Osteocyte (in vitro differentiated cells): ENCODE results near the gene MS4A4E. TPM values are rescaled to one million over a fixed set of nuclear protein-coding genes. Genes with fewer than 3 reads are reported as not detected.

ENCODE experiments used
- DNase-seq: peaks from one replicate; pipeline ENCODE4 v3.0.0; 2021; ENCODE audit warnings: mixed read lengths; ENCODE audit not compliant: unreplicated experiment; ENCODE audit errors: extremely low spot score
- H3K27ac Mint-ChIP-seq: one replicate; pipeline ENCODE4 v1.8.0; 2021; ENCODE audit warnings: mild to moderate bottlenecking, mixed read lengths; ENCODE audit not compliant: unreplicated experiment
- H3K27me3 Mint-ChIP-seq: one replicate; pipeline ENCODE4 v1.8.0; 2021; ENCODE audit warnings: mixed read lengths; ENCODE audit not compliant: unreplicated experiment
- H3K36me3 Mint-ChIP-seq: one replicate; pipeline ENCODE4 v1.8.0; 2021; ENCODE audit warnings: mixed read lengths; ENCODE audit not compliant: unreplicated experiment
- H3K4me1 Mint-ChIP-seq: one replicate; pipeline ENCODE4 v1.8.0; 2021; ENCODE audit warnings: mixed read lengths; ENCODE audit not compliant: unreplicated experiment
- H3K4me3 Mint-ChIP-seq: one replicate; pipeline ENCODE4 v1.8.0; 2021; ENCODE audit warnings: mild to moderate bottlenecking, moderate library complexity, mixed read lengths; ENCODE audit not compliant: unreplicated experiment
- H3K9me3 Mint-ChIP-seq: one replicate; pipeline ENCODE4 v1.8.0; 2021; ENCODE audit warnings: mixed read lengths; ENCODE audit not compliant: unreplicated experiment
- CTCF ChIP-seq: fragments of 200-600 bp; sonication (generic); IDR thresholded peaks from 2 replicates; pipeline ENCODE4 v1.5.0; 2021; ENCODE audit warnings: antibody characterized with exemption, mild to moderate bottlenecking, moderate library complexity
- total RNA-seq: library from RNA; stranded (reverse); gene quantifications from 2 replicates; pipeline ENCODE4 v1.2.1, GENCODE V29; 2021

The MS4A4E gene
- total RNA-seq, 1 donor from 2014 or later: 0.30 TPM

GRCh38 chr11:60170566-60170965, 72.4 kb downstream of the MS4A4E start:
- no peak overlapping the region for H3K4me3 Mint-ChIP-seq
- no peak for TF ChIP-seq CTCF
- peaks cover 17% of the 10 kb centered on the region for H3K27me3 Mint-ChIP-seq
- H3K36me3 Mint-ChIP-seq: no peaks in the 10 kb centered on the region
- DNase-seq: no peak
- no peaks in the 10 kb centered on the region for H3K9me3 Mint-ChIP-seq
- no peak overlapping the region for H3K27ac Mint-ChIP-seq
- H3K4me1 Mint-ChIP-seq: no peaks in the 10 kb centered on the region

GRCh38 chr11:60169264-60169915, 73.5 kb downstream of the MS4A4E start:
- Mint-ChIP-seq H3K27me3 (peaks cover 11% of the 10 kb centered on the region), H3K27ac (no peak overlapping the region), H3K9me3 (no peaks in the 10 kb centered on the region), H3K4me1 (no peaks in the 10 kb centered on the region), H3K4me3 (no peak overlapping the region), H3K36me3 (no peaks in the 10 kb centered on the region)
- peak; percentile 36 for TF ChIP-seq CTCF
- no peak for DNase-seq

GRCh38 chr11:60168306-60168705, 74.6 kb downstream of the MS4A4E start:
- H3K9me3 Mint-ChIP-seq: no peaks in the 10 kb centered on the region
- TF ChIP-seq CTCF: no peak
- H3K27me3 Mint-ChIP-seq: peaks cover 7% of the 10 kb centered on the region

GRCh38 chr11:60165951-60166350, 77.0 kb downstream of the MS4A4E start:
- Mint-ChIP-seq H3K4me3 (no peak overlapping the region), H3K9me3 (no peaks in the 10 kb centered on the region), H3K27me3 (no peaks in the 10 kb centered on the region), H3K36me3 (no peaks in the 10 kb centered on the region), H3K27ac (no peak overlapping the region), H3K4me1 (no peaks in the 10 kb centered on the region)
- DNase-seq: no peak
- TF ChIP-seq CTCF: no peak

More at GRCh38 chr11:60168306-60168705, 74.6 kb downstream of the MS4A4E start:
- Mint-ChIP-seq H3K4me1 (no peaks in the 10 kb centered on the region), H3K4me3 (no peak overlapping the region), H3K27ac (no peak overlapping the region), H3K36me3 (no peaks in the 10 kb centered on the region)
- no peak for DNase-seq

- Mint-ChIP-seq H3K9me3 (no peaks in the 10 kb centered on the region), H3K27me3 (no peaks in the 10 kb centered on the region), H3K4me1 (no peaks in the 10 kb centered on the region), H3K27ac (no peak overlapping the region), H3K4me3 (no peak overlapping the region), H3K36me3 (no peaks in the 10 kb centered on the region)
- DNase-seq: no peak
- no peak for TF ChIP-seq CTCF
These were observed 77.4 kb downstream of the MS4A4E start for GRCh38 chr11:60165538-60165937.
